ENCODE data around the gene ADD1.

ADD1 gene, protein sequence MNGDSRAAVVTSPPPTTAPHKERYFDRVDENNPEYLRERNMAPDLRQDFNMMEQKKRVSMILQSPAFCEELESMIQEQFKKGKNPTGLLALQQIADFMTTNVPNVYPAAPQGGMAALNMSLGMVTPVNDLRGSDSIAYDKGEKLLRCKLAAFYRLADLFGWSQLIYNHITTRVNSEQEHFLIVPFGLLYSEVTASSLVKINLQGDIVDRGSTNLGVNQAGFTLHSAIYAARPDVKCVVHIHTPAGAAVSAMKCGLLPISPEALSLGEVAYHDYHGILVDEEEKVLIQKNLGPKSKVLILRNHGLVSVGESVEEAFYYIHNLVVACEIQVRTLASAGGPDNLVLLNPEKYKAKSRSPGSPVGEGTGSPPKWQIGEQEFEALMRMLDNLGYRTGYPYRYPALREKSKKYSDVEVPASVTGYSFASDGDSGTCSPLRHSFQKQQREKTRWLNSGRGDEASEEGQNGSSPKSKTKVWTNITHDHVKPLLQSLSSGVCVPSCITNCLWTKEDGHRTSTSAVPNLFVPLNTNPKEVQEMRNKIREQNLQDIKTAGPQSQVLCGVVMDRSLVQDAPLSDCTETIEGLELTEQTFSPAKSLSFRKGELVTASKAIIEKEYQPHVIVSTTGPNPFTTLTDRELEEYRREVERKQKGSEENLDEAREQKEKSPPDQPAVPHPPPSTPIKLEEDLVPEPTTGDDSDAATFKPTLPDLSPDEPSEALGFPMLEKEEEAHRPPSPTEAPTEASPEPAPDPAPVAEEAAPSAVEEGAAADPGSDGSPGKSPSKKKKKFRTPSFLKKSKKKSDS

DNA sequence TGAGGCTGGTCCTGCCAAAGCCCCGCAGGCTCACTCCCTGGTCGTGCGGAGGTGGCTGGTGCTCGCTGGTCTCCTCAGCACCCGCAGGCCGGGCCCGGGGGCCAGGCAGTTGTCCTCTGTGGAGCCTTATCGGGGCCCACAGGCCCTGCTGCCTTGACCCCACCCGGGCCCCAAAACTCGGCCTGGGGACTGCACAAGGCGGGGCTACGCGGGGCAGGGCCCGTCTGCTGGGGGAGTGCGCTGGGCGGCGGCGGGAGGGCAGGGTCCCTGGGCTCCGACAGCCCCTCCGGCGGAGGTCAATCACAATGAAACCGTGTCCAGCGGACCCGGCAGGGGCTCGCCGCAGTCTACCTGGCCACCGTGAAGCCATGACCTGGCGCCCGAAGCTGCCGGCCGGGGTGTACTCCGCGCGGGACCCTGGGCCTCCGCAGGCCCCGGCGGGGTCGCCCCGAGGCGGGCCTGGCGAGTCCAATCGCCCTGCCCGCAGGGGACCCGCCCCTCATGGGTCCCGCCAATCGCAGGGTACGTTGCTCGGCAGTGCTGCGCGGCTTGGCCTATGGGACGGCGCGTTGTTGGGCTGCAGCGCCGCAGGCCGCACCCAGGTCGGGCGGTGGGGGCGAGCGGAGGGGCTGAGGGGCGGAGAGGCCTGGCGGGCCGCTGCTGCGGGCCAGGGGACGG lies at the start of gene ADD1:
Gene ADD1 (plus strand): TSS at position 582 of the 678 bp plus-strand sequence. CDS start 32,072 bp downstream, outside the sequence.
- DNase-seq (ENCODE audit: low read depth in 2 of 2) = peak; percentile 85 to 94

DNA sequence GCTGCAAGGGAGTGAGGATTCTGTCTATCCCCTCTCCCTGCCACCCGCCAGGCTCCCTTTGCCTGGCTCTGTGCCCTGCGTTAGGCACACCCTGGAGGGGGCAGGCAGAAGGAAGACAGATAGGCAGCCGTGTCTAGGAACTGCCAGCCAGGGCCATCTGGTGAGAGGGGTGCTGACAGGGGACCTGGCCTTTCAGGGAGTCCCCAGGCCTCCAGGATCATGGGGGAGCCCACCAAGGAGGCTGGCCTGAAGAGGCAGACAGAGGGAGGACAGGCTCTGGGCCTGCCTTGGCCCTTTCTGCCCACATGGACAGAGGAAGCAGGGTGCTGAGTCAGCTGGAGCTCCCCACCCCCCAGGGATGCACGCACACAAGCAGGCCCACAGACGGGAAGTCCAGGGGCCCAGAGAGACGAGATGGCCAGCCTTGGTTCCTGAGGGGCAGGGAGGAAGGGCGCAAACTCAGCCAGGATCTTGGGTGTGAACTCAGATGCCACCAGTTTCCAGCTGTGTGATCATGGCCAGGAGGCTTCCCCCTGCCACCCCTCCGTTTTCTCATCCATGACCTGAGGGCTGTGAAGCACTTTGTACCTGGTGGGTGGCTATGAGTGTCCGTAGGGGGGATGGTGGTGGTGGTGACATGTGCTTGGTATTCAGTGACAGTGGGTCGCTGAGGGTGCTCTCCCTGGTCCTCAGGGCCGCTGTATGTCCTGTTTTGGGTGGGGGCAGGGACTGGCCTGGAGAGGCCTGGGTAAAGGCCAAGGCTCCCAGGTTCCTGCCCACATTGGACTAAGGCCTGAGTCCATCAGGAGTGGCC lies 49.0 kb upstream of the ADD1 start:
- no peak for DNase-seq (ENCODE audit: low read depth in 2 of 2)

DNA sequence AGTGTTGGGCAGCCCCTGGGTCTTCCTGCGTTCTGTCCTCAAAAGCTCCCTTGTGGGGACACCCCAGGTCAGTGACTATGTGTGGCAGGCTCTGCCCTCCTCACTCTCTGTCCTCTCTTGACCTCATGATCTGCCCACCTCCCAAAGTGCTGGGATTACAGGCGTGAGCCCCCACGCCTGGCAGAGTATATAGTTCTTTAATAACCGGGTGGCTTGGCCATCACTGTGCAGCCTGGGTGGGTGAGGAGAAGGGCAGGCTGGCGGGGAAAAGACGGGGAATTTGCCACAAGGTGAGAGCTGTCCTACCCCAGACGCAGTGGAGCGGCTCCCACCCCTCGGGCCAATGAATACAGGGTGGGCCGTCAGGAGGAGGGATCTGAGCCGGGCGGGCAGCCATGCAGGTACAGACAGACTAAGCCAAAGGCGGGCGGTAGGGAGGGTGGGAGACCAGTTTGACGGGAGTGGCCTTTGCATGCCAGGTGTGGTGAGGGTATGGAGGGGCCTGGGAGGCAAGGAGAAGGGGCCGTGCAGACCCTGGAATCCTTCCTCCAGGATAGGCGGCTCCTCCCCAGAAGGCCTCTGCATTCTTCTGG lies 48.2 kb upstream of the ADD1 start:
- DNase-seq (ENCODE audit: low read depth in 2 of 2) = no peak

DNA sequence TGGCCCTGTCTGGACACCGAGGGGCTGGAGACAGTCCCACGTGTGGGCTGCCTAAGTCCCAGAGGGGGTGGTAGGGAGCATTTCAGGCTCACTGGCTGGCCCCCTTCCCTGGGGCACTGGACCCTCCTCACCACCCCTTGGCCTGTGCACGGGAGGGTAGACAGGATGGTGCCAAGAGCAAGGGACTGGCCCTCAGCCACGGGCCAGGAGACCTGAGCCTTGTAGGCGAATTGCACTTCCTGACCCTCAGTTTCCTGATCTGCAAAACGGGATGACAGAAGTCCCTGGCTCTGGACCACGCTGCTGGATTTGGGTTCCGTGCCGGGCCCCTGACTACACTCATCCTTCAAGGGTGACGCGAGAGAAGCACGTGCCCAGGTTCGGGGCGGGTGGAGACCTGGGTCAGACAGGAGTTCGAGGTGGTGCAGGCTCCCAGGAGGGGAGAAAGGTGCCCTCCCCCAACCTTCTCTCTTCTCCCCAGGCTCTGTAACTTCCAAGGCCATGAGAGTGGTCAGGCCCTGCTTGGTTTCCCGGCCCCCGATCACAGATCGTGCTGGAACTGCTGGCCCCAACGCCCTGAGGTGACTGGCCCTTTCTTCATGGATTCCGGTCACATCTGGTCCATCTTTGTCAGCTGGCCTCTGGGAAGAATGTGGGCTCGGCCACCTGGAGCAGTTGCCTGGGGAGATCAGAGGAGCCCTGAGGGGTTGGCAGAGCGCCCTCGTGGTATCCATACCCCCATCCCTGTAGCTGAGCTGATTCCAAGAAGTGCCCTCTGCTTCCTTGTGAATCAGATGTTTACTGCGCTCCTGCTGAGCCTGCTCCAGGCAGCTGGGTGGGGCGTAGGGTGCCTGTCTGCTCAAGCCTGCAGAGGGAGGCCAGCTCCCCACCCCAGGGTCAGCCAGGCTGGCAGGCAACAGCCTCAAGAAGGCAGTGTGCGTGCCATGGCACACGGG lies 47.5 kb upstream of the ADD1 start:
- DNase-seq (ENCODE audit: low read depth in 2 of 2) = no peak

DNA sequence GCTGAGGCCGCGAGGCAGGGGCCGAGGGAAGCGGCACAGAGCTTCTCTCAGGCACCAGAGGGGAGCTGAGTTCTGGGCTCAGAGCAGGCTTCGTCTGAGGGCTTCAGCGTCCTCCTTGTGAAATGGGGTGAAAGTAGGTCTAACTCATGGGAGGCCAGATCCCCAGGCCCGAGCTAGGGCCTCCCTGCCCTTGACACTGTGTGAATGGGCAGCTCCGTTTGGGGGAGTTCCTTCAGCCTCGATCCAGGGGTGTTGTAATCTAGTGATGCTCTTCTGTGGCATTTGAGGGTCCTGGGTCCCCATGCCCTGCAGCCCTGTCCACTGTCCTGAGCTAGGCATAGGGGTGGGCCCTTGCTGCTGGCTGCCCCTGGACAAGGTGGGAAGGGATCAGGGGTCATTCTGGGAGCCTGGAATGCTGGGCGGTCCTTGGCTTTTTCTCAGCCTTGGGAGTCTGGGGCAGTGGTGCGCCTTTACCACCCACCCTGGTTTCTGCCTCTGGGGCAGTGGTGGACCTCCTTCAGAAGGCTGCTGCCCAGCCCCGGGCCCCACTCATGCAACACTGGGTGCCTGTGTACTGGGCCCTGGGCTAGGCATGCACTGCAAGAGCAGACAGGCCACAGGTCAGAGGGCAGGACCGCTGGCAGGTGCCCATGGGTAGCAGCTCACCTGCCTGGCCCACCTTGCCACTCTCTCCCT lies 46.6 kb upstream of the ADD1 start:
- DNase-seq (ENCODE audit: low read depth in 2 of 2) = no peak

DNA sequence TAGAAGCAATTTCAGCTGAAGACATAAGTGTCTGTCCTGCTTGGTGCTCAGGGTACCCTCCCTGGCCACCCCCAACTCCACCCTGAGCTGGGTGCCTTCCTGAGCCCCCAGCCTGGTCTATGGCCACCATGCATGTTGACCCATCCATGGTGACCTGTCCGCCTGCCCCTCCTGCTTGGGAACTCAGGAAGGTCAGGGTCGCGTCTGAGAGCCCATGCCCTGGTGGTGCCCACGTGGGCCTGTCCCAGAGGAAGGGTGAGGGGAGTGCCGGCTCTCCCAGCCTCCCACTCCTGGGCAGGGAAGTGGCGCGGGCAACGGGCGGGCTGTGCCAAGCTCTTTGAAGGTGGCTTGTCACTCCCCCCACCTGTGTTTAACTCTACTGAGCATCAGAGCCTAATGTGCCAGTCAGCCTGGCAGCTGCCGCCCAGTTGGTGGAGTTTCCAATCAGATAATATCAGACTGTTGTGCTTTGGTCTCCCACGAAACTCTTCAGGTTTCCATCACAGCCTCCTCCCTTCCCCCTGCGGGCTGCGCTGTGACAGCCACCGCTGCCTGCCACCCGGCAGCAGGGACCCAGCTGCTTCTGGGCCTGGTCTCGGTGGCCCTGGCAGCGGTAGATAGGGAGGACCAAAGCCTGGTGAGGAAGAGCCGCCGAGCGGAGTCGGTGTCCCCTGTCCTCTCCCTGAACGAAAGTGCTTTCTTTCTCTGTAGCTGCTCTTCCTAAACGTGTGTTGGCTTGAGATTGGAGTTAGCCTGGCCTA lies 45.9 kb upstream of the ADD1 start:
- no peak for DNase-seq (ENCODE audit: low read depth in 2 of 2)

DNA sequence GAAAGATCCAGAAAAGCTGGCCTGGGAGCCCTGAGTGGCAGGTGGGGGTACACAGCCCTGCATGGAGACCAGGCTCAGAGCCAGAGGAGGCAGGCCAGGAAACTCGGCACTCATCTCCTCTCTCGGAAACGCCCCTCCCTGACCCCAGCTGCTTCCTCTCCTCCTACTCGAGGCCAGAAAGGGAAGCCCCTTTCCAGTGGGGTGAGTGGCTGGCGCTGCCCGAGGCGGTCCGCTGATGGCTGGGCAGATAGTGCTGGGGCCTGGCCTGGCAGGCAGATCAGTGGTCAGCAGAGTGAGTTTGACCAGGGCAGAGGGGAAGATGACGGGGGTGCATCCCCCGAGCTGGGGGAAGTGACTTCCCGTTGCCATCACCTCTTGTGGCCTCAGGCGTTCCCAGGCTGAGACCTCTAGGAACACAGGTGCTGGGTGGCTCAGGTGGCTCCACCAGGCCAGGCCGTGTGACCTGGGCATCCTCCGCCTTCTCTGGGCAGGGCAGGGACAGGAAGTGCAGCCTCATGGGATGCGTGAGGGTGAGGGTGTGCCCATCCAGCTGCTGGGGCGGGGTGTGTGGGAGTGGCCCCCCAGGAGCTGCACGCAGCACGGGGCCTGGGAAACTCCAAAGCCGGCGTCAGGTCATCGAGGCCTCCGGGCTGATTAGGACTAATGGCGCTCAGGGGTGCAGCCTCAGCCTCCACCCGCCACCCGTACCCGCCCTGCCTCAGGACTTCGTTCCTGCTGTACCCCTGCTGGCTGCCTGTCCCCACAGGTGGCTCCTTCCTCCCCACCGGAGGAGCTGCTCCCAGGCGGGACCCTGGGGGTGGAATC lies 45.0 kb upstream of the ADD1 start:
- DNase-seq (ENCODE audit: low read depth in 2 of 2) = no peak

DNA sequence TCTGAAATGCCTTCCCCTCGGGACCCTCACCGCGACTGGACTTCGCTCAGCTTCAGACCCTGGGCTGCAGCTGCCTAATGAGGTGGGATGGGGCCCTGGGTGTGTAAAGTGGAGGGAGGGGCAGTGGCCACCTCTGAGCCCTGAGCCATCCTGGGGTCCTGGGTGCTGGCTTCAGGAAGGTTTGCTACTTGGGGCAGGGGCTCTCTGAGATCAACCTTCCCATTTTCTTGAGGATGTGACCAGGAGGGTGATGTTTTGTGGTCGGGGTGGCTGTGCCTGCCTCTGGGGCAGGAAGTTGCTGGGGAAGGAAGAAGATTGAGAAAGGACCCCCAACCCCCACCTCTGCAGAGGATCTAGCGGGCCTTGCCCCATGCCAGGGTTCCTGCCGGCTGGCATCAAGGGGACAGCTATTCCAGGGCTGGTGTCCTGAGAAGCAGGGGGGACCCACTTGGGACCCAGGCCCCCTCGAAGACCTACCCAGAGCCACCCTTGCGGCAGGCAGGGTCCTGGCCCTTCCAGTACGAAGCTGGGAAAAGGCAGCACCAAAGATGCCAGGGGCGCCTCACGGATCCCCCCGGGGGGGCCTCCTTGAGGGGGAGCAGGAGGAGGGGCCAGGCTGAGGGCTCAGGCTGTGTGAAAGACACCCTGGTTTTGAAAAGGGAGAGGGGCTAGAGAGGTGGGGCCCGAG lies 44.3 kb upstream of the ADD1 start:
- DNase-seq (ENCODE audit: low read depth in 2 of 2) = no peak

DNA sequence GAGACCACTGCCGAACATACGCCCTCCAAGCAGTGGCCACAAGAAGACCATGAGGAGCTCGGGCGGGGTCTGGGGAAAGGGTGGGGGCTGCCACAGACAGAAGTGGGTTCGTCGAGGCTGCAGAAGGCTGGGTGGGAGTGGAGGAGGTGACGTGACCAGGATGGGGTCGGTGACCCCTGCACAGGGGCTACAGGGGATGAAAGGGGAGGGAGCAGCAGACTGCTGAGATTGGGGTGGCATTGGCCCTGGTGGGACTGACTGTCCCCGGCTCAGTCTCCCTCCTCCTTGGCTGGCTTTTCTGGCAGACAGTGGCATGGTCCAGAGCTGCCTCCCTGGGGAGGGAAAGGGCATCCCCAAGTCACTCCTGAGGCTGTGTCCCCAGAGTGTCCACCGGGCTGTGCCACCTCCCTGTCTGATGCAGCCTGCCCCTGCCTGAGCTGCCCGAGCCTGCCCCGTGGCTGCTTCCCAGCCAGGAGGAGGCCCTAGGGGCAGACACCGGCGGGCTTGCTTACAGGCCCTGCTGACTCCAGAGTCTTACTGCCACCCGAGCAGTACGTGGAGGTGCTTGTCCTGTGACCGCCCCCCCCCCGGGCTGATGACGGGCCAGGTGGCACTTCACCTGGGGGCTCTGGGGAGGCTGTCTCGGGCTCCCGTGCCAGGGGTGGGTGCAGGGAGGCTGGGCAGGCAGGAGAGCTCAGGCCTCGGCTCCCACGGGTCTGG lies 43.5 kb upstream of the ADD1 start:
- no peak for DNase-seq (ENCODE audit: low read depth in 2 of 2)

DNA sequence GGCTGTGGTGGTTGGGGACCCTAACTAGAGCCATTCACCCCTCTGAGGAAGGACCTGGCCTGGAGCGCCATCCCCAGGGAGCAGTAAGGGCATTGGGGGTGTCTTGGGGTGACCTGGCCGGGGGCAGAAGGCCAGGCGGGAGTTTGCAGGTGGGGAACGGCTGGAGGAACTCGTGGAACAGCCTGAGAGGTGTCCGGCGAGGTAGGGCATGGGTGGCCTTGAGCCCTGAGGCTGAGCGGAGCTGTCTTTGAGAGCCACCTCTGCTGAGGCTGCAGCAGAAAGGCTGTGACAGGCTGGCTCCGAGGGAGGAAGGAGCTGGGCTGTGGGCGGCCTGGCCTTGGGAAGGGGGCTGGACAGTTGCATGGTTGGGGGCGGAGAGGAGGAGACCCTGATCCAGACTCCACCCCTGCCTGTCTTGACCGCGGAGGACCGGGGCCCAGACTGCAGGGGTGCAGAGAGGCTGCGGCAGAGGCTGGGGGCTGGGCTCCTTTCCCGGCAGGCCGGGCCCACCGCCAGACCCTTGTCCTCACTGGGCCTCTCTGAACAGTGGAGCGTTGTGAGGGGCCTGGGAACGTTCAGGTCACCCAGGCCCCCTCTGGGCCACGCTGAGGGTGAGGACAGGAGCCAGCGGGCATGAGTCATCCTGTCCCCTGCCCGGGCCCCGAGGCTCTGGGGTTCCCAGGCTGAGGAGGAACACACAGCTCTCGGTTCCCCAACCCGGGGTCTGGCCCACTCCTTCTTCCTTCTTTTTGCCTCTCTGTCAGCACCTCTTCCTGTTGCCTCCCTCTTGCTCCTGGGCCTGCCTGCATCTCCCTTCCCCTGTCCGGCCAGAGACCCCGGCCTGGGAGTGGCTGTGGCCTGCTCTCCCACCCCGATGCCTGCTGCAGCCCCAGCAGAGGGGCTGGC lies 42.7 kb upstream of the ADD1 start:
- DNase-seq (ENCODE audit: low read depth in 2 of 2) = no peak

DNA sequence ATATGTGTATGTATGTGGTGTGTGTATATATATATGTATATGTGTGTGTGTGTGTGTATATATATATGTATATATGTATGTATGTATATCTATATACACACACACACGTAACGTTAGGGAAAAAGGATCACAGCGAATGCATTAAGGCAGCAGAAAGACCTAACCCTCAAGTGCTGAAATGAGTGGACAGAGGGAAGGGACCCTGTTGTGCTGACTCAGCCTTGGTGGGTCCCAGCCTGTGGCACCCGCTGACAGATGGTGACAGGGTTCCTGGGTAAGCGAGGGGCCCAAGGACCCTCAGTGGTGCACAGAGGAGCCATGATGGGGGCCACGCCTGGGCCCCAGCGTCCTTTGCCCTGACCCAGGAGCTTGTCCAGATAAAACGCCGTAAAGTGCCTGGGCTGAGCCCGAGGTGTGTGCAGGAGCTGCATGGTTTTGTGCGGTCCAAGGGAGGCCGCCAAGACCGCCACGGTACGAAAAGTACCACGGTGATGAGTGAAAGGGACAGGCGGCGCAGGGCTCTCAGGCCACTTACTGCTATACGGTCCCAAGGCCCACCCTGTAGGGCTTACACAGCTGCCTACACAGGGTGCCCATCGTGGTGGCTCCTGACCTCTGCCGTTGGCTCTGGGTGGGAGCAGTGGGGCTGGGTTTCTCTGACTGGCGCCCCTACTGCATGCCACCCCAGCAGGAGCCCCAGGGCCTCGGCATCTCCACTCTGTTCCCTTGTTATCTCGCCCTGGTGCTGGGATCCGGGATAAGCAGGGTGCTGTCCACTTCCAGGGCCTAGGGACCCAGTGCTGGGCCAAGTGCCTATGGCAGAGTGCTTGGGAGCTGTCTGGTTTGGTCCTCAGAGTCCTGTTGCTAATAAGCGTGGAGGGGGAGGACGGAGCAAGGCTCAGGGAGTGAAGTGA lies 40.8 kb upstream of the ADD1 start:
- no peak for DNase-seq (ENCODE audit: low read depth in 2 of 2)

DNA sequence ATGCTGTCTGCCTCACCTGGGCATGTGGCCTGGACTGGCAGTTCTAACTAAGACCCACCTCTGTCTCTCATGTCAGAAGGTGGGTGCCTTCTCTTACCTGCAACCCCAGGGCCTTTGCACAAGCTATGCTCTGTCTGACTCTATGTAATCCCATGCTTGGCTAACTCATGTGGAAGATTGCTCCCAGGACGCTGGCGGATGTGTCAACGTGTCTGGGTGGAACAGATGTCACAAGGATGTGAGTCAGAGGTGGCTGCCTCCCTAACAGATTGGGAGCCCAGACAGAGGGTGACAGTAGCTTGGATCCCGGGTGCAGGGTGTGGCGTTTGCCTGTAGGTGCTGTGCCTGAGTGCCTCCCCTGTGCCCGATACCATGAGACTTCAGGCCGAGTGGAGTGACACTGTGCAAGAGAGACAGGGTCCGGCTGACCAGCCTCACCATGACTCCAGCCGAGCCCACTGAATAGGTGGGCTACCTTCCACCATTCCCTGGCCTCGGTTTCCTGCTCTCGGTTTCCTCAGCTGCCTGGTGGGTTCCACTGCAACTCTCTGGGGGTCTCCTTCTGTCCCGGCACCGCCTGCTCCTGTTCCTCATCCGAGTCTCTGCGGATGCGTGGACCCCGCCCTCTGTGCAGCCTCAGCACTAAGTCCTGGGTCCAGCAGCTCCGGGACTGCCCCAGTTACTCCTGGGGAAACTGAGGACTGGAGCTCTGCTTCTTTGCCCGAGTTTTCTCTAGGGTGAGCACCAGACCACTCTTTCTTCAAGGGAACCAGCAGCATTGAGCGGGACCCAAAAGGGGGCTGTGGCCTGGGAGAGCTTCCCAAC lies 39.8 kb upstream of the ADD1 start:
- no peak for DNase-seq (ENCODE audit: low read depth in 2 of 2)

DNA sequence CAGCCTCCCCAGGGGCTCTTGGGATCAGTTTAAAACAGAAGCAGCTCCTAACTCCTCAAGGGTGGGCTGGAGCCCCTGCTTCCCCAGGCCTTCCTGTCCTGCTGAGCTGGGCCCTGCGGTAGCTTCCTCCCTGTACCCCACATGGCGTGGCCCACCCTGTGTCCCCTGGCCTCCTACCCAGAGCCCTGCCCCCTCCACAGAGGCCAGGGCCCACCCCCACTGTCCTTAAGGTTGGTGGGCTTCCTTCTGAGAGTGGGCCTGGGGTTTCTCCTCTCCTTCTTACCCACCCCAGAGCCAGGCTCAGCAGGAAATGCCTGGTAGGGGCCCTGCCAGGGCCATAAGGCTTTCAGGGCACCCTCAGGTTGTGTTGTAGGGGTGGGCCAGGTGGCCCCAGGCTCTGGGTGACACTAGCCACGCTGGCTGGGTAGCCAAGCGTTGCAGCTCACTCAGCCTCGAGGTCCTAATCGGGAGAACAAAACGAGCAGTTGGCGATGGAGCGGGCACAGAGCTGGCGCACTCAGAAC lies 39.1 kb upstream of the ADD1 start:
- DNase-seq (ENCODE audit: low read depth in 2 of 2) = no peak
